Keratinocyte (primary cell): ENCODE results near the gene MOSMO.

Experiments
- CTCF ChIP-seq, 3 experiments: IDR thresholded peaks in 1 of 3; conservative IDR thresholded peaks in 1 of 3; optimal IDR thresholded peaks in 1 of 3; 2 replicates in 2 of 3; 3 replicates in 1 of 3; pipeline versions ENCODE3 to v1.5.1; 2011; ENCODE audit warnings: low read length in 3 of 3, mild to moderate bottlenecking in 3 of 3, moderate library complexity in 2 of 3, control low read depth in 1 of 3, inconsistent platforms in 1 of 3; ENCODE audit not compliant: insufficient read depth in 2 of 3; ENCODE audit errors: extremely low read depth in 1 of 3
- EZH2 ChIP-seq: IDR thresholded peaks from one replicate; pipeline ENCODE4 v1.6.1; 2012; ENCODE audit warnings: inconsistent platforms, mild to moderate bottlenecking, low read length, moderate library complexity

- TF ChIP-seq CTCF (optimal IDR thresholded peaks at IDR 0.05 in 1 of 3, IDR thresholded peaks at IDR 0.05 in 1 of 3, conservative IDR thresholded peaks at IDR 0.05 in 1 of 3; ENCODE audit: extremely low read depth in 1 of 3, insufficient read depth in 2 of 3, low read length in 3 of 3): no peak
- no peak for TF ChIP-seq EZH2
Measured at GRCh38 chr16:22004341-22004740, 3.6 kb upstream of the MOSMO start.
